Peyer's patch (tissue), 4 donors: ENCODE results near the gene CALY. TPM values are rescaled to one million over a fixed set of nuclear protein-coding genes. Genes with fewer than 3 reads are reported as not detected.
A peak's percentile ranks its signal among the peaks of the same experiment; 100 is the strongest.

Source experiments
- DNase-seq, 3 donors: peaks; one replicate each; pipeline ENCODE4 v3.0.0-alpha.2; 2017 to 2019
- H3K27ac ChIP-seq, 4 donors: fragments of 200-600 bp; sonication (generic); one replicate each; pipeline ENCODE4 v1.5.1; 2016 to 2019
- H3K27me3 ChIP-seq, 2 donors: fragments of 200-600 bp; sonication (generic); one replicate each; pipeline ENCODE4 v1.5.1; 2019
- H3K36me3 ChIP-seq, 3 donors: fragments of 200-600 bp; sonication (generic); one replicate each; pipeline ENCODE4 v1.5.1; 2016 to 2019
- H3K4me1 ChIP-seq, 4 donors: fragments of 200-600 bp; sonication (generic); one replicate each; pipeline ENCODE4 v1.5.1; 2016 to 2019
- H3K4me3 ChIP-seq, 4 donors: fragments of 200-600 bp; sonication (generic); 1 replicate in 3 of 4; 2 replicates in 1 of 4; pipeline ENCODE4 v1.5.1; 2016 to 2019; ENCODE audit warnings: mild to moderate bottlenecking in 1 of 4
- H3K9me3 ChIP-seq, 4 donors: fragments of 200-600 bp; sonication (generic); one replicate each; pipeline ENCODE4 v1.5.1; 2016 to 2019; ENCODE audit warnings: mild to moderate bottlenecking in 1 of 4
- POLR2A ChIP-seq, 2 donors: fragments of 450-650 bp; IDR thresholded peaks; one replicate each; pipeline ENCODE4 v1.5.1; 2017; ENCODE audit warnings: antibody characterized with exemption in 2 of 2, mild to moderate bottlenecking in 2 of 2, moderate library complexity in 2 of 2
- total RNA-seq, 4 donors: library from RNA; depleted of rRNA; stranded (reverse); fragments of >200 nt; gene quantifications; one replicate each; pipeline ENCODE4 v1.1.0, GENCODE V29; 2016
- TF ChIP-seq, protein P1 (sequence below), 6 experiments: fragments of 450-650 bp in 4 of 6; fragments of 200-600 bp in 2 of 6; sonication (generic) in 1 of 6; IDR thresholded peaks; one replicate each; pipeline ENCODE4 v1.5.1; 2017 to 2019; ENCODE audit warnings: antibody characterized with exemption in 6 of 6, mild to moderate bottlenecking in 3 of 6, moderate library complexity in 1 of 6

The CALY gene
- total RNA-seq, 4 donors from 2014 or later: 0.88 to 1.6 (median 1.5) TPM; not detected in 1

DNA sequence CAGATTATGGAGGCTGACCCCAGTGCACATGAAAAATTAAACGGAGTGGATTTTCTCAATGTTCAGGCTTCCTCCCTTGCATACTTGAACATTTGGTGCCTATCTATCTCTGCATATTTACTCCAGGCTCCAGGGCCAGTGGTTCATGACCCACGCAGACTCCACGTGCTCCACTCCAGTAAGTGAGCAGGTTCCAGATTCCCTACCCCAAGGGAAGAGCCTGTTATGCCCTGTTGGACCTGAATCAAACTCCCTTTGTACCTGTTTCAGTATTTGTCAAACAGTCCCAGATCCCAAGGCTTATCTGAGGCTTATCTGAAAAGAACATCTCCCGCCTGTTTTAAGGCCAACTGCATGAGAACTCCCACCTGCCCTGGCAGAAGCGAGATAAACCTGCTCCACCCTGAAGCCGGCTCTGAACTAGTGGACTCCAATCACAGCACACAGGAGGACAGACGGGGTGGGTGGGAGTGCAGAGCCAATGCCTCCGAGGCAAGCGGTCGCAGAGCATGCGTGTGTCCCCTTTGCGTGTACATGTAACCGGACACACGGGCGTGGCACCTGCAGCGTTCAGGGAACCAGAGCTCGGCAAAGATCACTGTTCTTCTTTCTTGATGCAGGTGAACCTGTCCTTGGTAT, 23.4 kb upstream of the CALY start:
- no peak for TF ChIP-seq POLR2A (IDR thresholded peaks at IDR 0.05)

DNA sequence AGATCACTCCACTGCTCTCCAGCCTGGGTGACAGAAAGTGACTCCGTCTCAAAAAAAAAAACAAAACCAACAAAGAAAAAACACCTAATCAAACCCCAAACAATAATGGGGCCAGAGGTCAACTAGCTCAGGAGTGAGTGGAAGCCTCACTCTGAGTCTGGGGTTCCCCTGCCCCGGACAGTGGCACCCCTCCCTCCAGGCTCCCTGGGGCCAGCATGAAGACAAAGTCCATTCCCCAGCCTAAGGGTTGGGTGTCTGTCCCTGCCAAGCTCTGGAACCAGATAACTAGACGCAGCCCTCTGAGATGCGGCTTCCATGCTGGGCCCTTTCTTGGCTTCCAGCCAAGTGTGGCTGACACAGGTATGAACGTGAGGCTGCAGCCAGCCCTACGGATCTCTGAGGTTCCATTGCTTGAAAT, 22.9 kb upstream of the CALY start:
- H3K36me3 ChIP-seq: peaks cover 0 to 39% (median 0%) of the 10 kb centered on the region in 3 donors
- peak overlapping the region in 3 of 4 donors; percentile 50 to 97 (median 90) for H3K27ac ChIP-seq
- peaks cover 7 to 43% (median 10%) of the 10 kb centered on the region in 4 donors for H3K4me1 ChIP-seq
- no peaks in the 10 kb centered on the region for H3K9me3 ChIP-seq
- peak in 1 of 2 donors; percentile 49 for TF ChIP-seq POLR2A (IDR thresholded peaks at IDR 0.05)
- TF ChIP-seq, protein P1, sequence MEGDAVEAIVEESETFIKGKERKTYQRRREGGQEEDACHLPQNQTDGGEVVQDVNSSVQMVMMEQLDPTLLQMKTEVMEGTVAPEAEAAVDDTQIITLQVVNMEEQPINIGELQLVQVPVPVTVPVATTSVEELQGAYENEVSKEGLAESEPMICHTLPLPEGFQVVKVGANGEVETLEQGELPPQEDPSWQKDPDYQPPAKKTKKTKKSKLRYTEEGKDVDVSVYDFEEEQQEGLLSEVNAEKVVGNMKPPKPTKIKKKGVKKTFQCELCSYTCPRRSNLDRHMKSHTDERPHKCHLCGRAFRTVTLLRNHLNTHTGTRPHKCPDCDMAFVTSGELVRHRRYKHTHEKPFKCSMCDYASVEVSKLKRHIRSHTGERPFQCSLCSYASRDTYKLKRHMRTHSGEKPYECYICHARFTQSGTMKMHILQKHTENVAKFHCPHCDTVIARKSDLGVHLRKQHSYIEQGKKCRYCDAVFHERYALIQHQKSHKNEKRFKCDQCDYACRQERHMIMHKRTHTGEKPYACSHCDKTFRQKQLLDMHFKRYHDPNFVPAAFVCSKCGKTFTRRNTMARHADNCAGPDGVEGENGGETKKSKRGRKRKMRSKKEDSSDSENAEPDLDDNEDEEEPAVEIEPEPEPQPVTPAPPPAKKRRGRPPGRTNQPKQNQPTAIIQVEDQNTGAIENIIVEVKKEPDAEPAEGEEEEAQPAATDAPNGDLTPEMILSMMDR (IDR thresholded peaks at IDR 0.05): peak in 1 of 6 experiments; percentile 11
- H3K4me3 ChIP-seq: no peak overlapping the region
- peak; percentile 45 to 88 (median 87) for DNase-seq
- H3K27me3 ChIP-seq: no peaks in the 10 kb centered on the region

More for the DNA sequence above, 23.4 kb upstream of the CALY start:
- Histone ChIP-seq H3K4me3 (no peak overlapping the region), H3K27me3 (no peaks in the 10 kb centered on the region), H3K9me3 (no peaks in the 10 kb centered on the region), H3K27ac (peak overlapping the region in 3 of 4 donors; percentile 50 to 97 (median 90)), H3K4me1 (peaks cover 7 to 48% (median 10%) of the 10 kb centered on the region in 4 donors), H3K36me3 (peaks cover 0 to 40% (median 0%) of the 10 kb centered on the region in 3 donors)
- peak in 2 of 3 donors; percentile 67 to 72 for DNase-seq

DNA sequence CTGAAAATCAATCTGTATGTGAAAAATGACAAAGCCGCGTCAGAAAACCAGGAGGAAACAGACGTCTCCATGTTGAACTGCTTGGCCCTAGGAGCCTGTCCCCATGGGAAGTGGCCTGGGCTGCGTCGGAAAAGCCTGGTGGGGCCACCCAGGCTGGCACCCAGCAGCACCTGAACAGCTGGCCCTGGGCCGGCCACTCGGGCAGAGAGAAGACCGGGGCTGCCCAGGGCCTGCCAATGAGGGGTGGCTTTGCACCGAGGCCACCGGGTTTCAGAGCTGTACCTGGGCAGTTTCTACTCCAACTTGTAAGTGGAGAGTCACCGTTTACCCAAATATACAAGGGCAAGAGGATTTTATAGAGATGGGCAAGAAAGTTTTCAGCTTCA, 22.2 kb upstream of the CALY start:
- no peaks in the 10 kb centered on the region for H3K27me3 ChIP-seq

DNA sequence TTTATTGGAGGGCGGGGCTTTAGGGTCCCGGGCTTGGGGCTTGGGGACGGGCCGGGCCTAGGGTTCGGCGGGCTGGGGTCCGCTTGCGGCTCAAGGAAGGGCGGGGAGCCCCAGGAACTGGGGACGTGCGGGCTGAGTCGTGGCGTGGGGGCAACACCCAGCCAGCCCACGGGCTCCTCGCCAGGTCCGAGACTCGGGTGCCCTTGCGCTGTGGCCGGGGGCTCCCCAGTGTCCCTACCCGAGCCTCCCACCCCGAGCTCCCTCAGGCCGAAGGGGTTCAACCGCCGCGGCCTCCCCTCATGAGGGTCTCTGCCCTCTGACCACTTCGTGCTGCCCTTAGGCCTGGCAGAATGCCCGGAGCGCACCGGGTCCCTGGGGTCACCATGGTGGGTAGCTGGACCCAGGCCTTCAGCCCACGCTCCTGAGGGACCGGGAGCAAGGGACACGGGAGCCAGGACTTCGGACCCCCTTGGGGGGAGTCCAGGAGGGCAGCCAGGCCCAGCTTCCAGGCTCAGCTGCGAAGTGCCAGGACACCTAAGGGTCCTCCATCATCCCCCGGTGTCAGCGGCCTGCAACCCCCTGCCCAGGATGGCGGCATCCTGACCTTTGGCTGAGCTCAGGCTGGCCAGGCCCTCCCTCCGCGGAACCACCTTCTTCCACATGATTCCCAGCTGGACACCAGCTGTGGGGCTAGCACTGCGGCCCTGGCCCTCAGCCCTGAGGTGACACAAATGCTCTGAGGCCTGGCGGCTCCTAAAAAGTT, 21.6 kb upstream of the CALY start:
- H3K4me1 ChIP-seq: peaks cover 7 to 39% (median 10%) of the 10 kb centered on the region in 4 donors
- H3K27ac ChIP-seq: peak overlapping the region; percentile 50 to 97 (median 83)
- H3K36me3 ChIP-seq: peaks cover 0 to 27% (median 0%) of the 10 kb centered on the region in 3 donors
- H3K9me3 ChIP-seq: no peaks in the 10 kb centered on the region
- DNase-seq: no peak
- TF ChIP-seq, protein P1 (IDR thresholded peaks at IDR 0.05): no peak
- TF ChIP-seq POLR2A (IDR thresholded peaks at IDR 0.05): no peak
- peak overlapping the region in 2 of 4 donors; percentile 89 to 96 for H3K4me3 ChIP-seq
- no peaks in the 10 kb centered on the region for H3K27me3 ChIP-seq

More for the DNA sequence above, 22.2 kb upstream of the CALY start:
- H3K4me1 ChIP-seq: peaks cover 7 to 39% (median 10%) of the 10 kb centered on the region in 4 donors
- TF ChIP-seq, protein P1 (IDR thresholded peaks at IDR 0.05): no peak
- no peak for TF ChIP-seq POLR2A (IDR thresholded peaks at IDR 0.05)
- peaks cover 0 to 32% (median 0%) of the 10 kb centered on the region in 3 donors for H3K36me3 ChIP-seq
- no peak overlapping the region for H3K4me3 ChIP-seq
- DNase-seq: no peak
- peak overlapping the region; percentile 38 to 97 (median 70) for H3K27ac ChIP-seq
- no peaks in the 10 kb centered on the region for H3K9me3 ChIP-seq

DNA sequence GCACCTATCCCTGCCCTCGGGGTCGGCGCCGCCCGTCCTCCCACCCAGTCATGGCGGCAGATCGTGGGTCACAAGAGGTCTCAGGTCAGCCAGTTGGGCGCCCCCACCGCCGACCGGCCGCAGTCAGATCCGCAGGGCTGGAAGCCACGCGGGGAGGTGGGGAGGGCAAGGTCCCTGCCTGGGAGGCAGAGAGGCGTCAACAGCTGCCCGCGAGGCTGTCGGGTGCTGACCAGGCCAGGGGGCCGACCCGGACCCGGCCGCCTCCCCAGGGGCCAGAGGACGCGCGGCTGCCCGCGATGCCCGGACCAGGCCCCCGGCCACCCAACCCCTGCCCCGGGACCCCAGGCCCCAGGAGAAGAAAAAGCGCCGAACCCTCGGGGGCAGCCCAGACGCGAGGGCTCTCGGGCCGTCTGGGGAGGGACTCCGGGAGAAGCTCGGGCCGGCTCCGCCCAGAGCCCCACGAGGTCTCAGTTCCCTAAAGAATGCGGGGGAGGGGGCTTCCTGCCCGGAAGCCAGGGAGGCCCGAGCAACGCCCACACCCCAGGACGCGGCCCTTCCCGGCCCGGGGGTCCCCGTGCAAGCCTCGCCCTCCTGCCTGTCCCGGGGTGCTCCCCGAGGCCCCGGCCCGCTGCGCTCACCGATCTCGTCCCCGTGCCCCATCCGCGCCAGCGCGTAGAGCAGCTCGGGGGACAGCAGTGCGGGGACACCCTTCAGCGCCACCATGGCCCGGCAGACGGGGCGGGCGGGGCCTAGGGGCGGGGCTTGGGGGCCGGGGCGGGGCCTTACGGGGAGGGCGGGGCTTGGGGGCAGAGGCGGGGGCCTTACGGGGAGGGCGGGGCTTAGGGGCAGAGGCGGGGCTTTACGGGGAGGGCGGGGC, 20.8 kb upstream of the CALY start, which contains the start of gene FUOM:
TSS of gene FUOM (minus strand) at position 735 of the 877 bp plus-strand sequence. CDS start at position 723, 12 bp downstream.
- peak; percentile 27 to 50 for TF ChIP-seq POLR2A (IDR thresholded peaks at IDR 0.05)
- TF ChIP-seq, protein P1 (IDR thresholded peaks at IDR 0.05): peak in 1 of 6 experiments; percentile 30
- Histone ChIP-seq H3K9me3 (no peaks in the 10 kb centered on the region), H3K27ac (peak within 1 kb of the TSS; percentile 76 to 97 (median 84)), H3K4me3 (peak within 1 kb of the TSS; percentile 73 to 96 (median 85)), H3K36me3 (peaks cover 0 to 19% (median 0%) of the 10 kb centered on the region in 3 donors), H3K27me3 (no peaks in the 10 kb centered on the region), H3K4me1 (peaks cover 7 to 39% (median 10%) of the 10 kb centered on the region in 4 donors)
- peak; percentile 71 to 82 (median 82) for DNase-seq
